ENCODE measurements around the gene MUC5B. TPM values are rescaled to one million over a fixed set of nuclear protein-coding genes. Genes with fewer than 3 reads are reported as not detected.

MUC5B gene
- total and polyA plus RNA-seq, 4 donors: 0.17 to 0.95 (median 0.50) TPM; not detected in 1

Small RNA genes lying within 50 kb of the gene (small RNA-seq; reads per million reads assigned to genes)
- gene MIR6744: not detected

Other genes with a start within 250 kb of the MUC5B start
- gene MUC6, start 186.3 kb upstream of the MUC5B start, total RNA-seq: under 1 TPM; 0.05 to 0.25 TPM
- gene MUC6, start 186.3 kb upstream of the MUC5B start, polyA plus RNA-seq: under 1 TPM; 0.12 to 0.54 TPM
- not detected for gene MUC2, start 148.2 kb upstream of the MUC5B start, total RNA-seq
- gene MUC2, start 148.2 kb upstream of the MUC5B start, polyA plus RNA-seq: under 1 TPM in 1 of 2 donors, not detected in 1; under 0.01 TPM
- not detected for gene MUC5AC, start 65.1 kb upstream of the MUC5B start, total RNA-seq
- not detected for gene MUC5AC, start 65.1 kb upstream of the MUC5B start, polyA plus RNA-seq
- 10 to 100 TPM; 27.5 to 73.5 TPM for gene TOLLIP, start 86.6 kb downstream of the MUC5B start, total RNA-seq
- gene TOLLIP, start 86.6 kb downstream of the MUC5B start, polyA plus RNA-seq: 100 to 1,000 TPM in 1 of 2 donors, 10 to 100 TPM in 1; 72.4 to 102 TPM
- under 1 TPM; 0.05 to 0.17 TPM for gene BRSK2, start 166.9 kb downstream of the MUC5B start, total RNA-seq
- not detected for gene BRSK2, start 166.9 kb downstream of the MUC5B start, polyA plus RNA-seq

Data from liver (tissue), 5 donors.